RKO (cell line): ENCODE results near the gene GPR55.

Experiments used
- DNase-seq: peaks from one replicate; pipeline ENCODE4 v3.0.0-alpha.2; 2016; ENCODE audit warnings: low spot score

The GPR55 gene

GRCh38 chr2:230934231-230935129 lies 9.4 kb upstream of the GPR55 start:
- no peak for DNase-seq

GRCh38 chr2:230933521-230934180 lies 8.6 kb upstream of the GPR55 start:
- no peak for DNase-seq

DNA sequence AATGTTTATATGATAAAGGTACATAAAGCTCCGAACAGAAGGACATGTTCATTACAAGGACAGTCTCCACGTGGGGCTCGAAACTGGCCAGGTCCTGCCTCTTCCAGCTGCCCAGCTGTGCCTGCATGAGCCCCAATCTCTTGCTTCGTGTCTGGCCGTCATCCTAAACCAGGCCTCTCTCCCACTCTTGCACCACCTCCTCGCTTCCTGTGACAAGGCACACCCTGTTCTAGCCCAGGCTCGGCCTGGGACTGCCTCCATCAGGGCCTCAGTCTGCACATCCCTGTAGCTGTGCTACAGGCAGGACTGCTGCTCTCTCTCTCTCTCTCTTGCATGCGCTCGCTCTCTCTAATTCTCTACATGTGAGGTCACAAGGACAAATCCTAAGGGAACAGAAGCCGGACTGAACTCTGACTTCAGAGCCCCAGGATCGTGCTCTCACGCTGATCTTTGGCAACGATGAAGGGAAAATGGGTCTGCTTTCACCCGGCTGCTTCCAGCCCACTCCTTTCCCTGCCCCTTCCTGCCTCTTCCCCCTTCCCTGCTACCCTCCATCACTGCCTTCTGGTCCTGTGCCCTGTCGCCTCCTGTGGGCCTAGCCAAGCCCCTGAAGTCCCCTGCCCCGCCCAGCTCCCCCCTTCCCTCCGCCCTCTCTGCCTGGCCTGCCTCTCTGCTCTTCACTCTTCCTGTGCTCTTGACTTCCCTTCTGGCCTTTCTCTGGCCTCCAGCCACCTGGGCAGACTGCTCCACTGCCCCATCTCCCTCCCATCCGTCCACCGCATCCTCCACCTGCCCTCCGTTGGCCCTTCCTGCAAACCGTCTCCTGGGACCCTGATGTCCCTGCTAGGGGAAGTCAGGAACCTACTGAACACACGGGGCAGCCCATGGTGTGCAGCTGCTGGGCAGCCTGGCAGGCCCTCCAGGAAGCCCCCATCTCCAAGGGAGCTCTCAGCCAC lies 7.8 kb upstream of the GPR55 start:
- no peak for DNase-seq

- DNase-seq, result no peak
Measured at GRCh38 chr2:230931556-230932231, 6.7 kb upstream of the GPR55 start.

GRCh38 chr2:230930928-230931555 lies 6.0 kb upstream of the GPR55 start:
- DNase-seq, result no peak

GRCh38 chr2:230930149-230930780 lies 5.2 kb upstream of the GPR55 start:
- no peak for DNase-seq

DNA sequence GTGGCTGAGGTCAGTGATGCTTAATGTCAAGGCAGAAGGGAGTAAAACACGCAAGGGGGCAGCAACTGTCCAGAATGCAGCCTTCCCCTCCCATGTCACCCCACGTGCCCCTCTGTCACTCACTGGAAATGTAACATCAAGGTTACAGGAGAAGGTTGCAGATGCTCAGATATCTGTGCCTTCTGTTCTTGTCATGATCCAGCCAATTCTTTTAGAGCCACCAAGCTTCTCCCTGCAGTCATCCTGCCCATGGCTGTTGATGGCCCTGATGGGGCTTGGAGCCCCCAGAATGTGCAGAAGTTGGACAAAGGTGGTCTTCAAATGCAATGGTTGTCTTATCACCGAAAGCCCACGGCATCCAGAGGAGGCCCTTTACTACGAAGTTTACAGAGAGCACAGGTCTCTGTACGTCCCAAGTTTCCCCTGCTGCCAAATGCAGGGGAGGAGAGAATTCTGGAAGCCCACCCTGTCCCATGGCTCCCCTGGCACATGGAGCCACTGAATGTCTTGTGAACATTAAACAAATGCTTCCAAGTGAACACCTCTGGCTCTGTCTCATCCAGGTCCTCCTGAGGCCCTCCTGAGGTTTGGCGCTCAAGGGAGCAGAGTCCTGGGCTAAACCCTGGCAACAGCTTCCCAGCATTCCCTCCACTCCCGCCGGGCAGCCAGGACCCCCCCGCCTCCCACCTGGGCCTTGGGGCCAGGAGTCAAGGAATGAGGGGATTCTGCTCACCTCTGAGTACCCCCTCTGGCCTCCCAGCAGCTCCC lies 4.5 kb upstream of the GPR55 start:
- no peak for DNase-seq

DNA sequence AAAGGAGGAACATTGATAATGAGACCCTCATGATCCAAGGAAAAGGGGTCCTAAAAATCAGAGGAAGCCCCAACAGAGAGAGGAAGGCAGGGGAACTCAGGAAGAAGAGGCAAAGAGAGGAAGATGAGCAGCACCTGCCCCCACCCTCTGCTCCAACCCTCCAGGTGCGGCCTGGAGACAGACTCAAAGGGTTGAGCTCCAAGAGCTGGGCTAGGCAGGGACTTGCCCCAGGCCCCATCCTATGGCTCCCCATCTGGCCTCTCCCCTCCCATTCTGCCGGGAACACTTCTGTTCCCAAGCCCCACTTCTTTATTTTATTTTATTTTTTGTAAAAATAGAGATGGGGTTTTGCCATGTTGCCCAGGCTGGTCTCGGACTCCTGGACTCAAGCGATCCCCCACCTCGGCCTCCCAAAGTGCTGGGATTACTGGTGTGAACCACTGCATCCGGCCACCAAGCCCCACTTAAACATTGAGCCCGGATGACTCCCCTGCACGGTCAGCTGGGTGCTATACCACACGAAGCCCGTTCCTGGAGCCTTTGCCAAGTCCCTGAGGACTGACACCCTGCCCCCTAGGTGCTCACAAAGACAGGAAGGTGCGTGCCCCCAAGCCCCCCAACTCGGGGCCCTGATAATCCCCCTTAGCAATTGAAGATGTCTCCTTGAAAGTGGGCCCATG lies 3.8 kb upstream of the GPR55 start:
- DNase-seq, result no peak

- DNase-seq, result no peak
Measured at GRCh38 chr2:230927711-230928341, 2.8 kb upstream of the GPR55 start.

DNA sequence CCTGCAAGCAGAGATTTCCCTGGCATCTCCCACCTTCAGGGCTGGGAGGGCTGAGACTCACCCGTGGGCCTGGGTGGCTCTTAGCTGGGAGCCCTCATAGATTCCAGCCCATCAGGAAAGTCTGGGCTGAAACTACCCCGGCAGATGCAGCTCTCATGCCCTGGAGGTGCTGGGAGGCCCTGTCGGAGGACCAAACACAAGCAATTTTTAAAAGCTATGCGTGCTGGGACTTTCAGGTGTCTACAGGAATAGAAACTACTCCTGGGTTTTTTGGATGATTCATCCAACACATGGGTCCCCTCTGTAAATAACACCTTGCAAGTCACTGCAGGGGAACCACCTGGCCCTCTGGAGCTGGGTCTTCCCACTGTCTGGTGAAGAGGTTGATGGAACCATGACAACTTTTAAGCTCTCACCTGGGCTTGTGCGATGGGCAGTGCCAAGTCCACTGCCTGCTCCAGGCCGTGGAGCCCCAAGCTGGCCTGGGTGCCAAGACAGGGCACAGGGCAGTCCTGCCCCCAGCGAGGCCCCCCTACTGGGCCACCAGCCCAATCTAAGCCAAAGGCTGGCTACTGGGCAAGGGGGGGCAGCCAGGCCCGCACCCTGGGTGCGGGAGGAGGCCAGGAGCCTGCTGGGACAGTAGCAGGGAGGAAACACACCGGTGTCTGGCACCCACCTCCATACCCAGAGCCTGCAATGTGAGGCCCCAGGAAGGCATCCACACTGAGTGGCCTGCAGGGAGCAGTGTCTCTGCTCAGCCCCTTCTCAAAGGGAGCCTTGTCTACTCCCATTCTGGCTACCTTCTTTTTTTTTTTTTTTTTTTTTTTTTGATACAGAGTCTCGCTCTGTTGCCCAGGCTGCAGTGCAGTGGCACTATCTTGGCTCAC lies 1.1 kb upstream of the GPR55 start:
- no peak for DNase-seq

DNA sequence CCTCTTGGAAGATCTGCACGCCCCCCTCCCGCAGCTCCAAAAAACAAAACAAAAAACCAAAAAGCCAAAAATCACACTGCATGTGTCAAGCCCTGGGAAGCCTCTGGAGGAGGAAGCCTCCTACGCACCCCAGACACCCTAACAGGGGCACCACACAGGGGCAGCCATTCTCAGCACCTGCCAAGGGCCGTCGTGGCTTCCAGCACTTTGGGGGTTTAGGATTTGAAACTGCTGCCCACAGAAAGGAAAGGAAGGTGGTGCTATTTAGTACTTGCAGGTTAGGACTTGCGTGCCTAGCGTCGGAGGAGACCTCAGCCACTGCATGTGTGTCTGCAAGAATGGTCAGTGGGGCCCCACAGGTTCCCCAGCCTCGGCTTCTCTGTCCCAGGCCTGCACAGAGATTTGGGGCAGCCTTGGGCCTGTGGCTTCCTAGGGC lies 419 bp upstream of the GPR55 start:
- no peak for DNase-seq

DNA sequence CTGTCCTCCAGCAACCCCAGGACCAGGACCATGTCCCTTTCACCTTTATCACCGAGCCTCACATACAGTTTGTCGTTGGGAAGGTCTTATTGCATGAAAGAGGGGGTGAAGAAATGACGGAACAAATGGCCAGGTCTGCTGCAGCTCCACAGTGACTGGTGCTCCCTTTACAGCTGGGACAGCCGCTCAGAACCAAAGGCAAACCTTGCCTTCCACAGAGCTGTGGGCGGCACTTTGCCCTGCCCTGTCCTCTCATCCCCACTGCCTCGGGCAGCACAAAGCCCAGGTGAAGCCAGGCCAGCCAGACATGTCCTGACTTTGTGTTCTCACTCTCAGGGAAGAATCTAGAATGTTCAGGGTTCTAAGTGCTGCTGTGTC lies 961 bp downstream of the GPR55 start:
- no peak for DNase-seq

DNA sequence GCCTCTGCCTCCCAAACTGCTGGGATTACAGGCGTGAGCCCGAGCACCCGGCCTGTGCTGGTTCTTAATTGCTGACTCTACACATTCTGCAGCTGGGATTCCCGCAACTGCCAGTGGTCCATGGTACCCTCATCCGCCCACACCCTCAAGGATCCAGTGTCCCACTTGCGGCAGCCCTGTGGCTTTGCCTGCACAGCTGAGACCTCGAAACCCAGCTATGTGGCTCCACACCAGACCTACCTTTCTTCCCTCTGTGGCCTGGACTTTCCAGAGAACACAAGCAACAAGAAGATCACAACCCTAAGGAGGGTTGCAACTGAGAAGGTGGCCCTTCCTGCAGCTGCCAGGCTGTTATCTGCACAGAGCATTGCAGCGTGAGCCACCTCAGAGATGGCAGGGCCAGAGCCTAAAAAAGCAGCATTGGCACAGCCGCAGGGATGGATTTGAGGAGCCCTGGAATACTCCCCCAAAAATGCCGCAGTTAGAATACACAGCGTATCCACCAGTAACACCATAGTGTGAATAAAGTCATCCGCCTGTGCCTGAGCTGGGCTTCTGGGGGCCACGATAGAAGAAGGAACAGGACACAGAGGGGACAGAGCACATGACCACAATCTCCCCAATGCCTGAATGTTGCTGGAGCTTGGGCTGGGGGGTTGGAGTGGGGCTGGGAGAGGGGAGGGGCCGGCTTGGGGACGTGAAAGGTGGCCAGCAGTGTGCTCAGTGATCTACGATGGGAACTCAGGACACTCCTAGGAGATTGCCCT lies 1.9 kb downstream of the GPR55 start:
- DNase-seq, result no peak

DNA sequence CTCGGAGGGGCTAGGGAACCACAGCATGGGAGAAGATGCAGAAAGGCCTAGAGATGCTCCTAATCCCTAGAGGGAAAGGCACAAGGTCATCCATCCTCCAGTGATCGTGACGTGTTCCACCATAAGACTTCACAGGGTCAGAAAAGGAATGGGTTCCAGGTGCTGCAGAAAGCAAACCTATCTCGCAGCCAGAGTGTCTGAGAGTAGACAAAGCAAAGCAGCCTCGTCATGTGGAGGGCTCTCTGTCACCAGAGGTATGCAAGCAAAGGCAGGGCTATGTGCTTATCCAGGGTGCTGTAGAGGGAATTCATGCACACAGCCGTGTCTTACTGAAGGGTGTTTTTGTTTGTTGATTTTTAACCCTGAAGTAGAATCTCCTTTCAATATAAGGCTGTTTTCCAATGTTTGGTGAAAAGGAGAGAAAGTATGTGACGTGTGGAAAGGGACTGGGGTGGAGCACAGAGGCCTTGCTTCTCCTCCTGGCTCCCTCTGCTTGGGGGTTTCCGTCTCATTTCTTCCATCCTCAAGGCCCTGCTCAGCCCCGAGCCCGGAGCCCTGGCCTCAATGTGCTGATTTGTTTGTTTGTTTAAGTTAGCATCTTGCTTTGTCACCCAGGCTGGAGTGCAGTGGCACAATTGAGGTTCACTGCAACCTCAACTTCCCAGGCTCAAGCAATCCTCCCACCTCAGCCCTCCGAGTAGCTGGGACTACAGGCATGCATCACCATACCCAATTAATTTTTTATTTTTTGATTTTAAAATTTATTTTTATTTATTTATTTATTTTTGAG lies 3.0 kb downstream of the GPR55 start:
- DNase-seq, result no peak

DNA sequence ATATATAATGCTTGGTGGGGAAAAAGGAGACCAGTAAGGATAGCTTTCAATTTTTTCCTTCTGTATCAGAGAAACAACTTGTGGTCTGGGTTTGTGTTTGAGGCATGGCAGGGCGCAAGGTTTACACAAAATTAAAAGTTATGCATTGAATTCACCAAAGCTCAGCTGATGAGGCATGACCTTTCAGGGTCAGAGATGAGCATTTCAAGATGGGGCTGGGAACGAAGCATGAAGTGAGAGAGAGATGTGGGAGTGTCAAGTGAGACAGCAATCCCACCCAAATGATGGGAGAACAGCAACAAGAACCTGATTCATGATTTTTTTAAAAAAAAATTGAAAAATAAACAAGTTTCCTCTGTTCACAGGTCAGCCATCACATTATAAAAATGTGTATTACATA lies 4.9 kb downstream of the GPR55 start:
- no peak for DNase-seq

DNA sequence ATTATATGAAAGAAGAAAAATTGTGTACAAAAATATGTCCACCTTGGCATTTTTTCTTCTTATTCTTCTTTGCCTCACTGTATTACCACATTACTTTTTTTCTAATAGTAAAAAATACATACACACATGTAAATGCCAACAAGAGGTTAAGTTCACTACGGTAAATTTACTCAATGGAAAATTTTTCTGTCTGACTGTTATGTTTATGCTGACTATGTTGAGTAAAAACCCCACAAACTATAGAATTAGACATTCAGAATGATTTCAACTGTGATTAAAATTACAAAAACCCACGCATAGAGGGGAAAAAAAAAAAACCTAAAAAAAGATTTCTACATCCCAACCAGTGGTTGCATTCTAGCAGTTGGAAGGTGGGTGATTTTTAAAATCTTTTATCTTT lies 5.4 kb downstream of the GPR55 start:
- no peak for DNase-seq
